ENCODE measurements around the gene PUS10. TPM values are rescaled to one million over a fixed set of nuclear protein-coding genes. Genes with fewer than 3 reads are reported as not detected.

PUS10 gene
- polyA plus RNA-seq, 3 donors = 2.0 to 3.0 (median 2.8) TPM

DNA sequence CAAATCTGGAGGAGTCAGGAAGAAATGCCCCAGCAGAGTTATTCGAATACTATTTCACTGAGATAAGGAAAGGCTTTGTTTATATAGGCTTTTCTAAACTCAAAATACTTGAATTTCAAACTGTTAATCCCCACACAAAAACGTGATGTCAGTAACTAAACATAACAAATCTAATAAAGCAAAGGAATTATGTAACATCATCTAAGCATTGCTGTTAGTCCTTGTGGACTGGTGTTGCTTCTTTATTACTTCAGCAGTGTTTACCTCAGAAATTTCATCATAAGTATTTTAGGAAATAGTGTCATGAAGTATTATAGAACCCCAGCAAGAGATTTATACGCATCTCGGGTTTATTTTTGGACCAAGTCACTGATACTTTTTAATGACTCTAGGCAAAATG is 27.9 kb upstream of the PUS10 start:
- intact Hi-C loops (cut with micrococcal nuclease) = no loop called here
- Mint-ChIP-seq H3K36me3 (peaks cover 24 to 50% of the 10 kb centered on the region in 2 donors), H3K27me3 (ENCODE audit: low read depth in 3 of 3) (peaks cover 0 to 1% (median 0%) of the 10 kb centered on the region in 3 donors), H3K9me3 (no peaks in the 10 kb centered on the region), H3K4me3 (no peak overlapping the region), H3K27ac (peak overlapping the region in 6 of 7 donors; percentile 50 to 75 (median 64)), H3K4me1 (peaks cover 21% of the 10 kb centered on the region)
- no peaks in the 10 kb centered on the region for H4K20me1 ChIP-seq (ENCODE audit: insufficient read depth, low read length)
- H3K9ac ChIP-seq (ENCODE audit: insufficient read depth, low read length, poor library complexity, severe bottlenecking) = no peak overlapping the region
- peaks cover 18 to 26% of the 10 kb centered on the region in 2 donors for H3K4me1 ChIP-seq (ENCODE audit: control insufficient read depth in 1 of 2, insufficient read depth in 2 of 2, low read length in 2 of 2)
- no CpG with 5 or more reads among the region's 4 CpGs for WGBS (ENCODE audit: insufficient coverage)
- peaks cover 29 to 59% of the 10 kb centered on the region in 2 donors for H3K36me3 ChIP-seq (replicated peaks in 1 of 2; ENCODE audit: control insufficient read depth in 1 of 2, insufficient read depth in 2 of 2, low read length in 2 of 2)
- no peaks in the 10 kb centered on the region for H3K27me3 ChIP-seq (ENCODE audit: control insufficient read depth in 2 of 2, insufficient read depth in 2 of 2, low read length in 2 of 2)
- no peak overlapping the region for H3K4me3 ChIP-seq (replicated peaks in 1 of 3; ENCODE audit: low read depth in 2 of 3, low read length in 3 of 3)
- no peak overlapping the region for H3K4me2 ChIP-seq (replicated peaks; ENCODE audit: extremely low read depth, low read length, poor library complexity, severe bottlenecking)
- peak overlapping the region in 1 of 2 donors; percentile 70 for H3K27ac ChIP-seq (ENCODE audit: low read depth in 1 of 2, low read length in 2 of 2)
- DNase-seq = peak in 2 of 3 donors; percentile 12 to 37
- TF ChIP-seq, protein P1, sequence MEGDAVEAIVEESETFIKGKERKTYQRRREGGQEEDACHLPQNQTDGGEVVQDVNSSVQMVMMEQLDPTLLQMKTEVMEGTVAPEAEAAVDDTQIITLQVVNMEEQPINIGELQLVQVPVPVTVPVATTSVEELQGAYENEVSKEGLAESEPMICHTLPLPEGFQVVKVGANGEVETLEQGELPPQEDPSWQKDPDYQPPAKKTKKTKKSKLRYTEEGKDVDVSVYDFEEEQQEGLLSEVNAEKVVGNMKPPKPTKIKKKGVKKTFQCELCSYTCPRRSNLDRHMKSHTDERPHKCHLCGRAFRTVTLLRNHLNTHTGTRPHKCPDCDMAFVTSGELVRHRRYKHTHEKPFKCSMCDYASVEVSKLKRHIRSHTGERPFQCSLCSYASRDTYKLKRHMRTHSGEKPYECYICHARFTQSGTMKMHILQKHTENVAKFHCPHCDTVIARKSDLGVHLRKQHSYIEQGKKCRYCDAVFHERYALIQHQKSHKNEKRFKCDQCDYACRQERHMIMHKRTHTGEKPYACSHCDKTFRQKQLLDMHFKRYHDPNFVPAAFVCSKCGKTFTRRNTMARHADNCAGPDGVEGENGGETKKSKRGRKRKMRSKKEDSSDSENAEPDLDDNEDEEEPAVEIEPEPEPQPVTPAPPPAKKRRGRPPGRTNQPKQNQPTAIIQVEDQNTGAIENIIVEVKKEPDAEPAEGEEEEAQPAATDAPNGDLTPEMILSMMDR (IDR thresholded peaks at IDR 0.05) = no peak
- H3K79me2 ChIP-seq (ENCODE audit: insufficient read depth, low read length) = peaks cover 20% of the 10 kb centered on the region
- no peak overlapping the region for H2AFZ ChIP-seq (ENCODE audit: insufficient read depth, low read depth, low read length, poor library complexity, severe bottlenecking)
- no peaks in the 10 kb centered on the region for H3K9me3 ChIP-seq (replicated peaks in 1 of 2; ENCODE audit: control insufficient read depth in 1 of 2, insufficient read depth in 1 of 2, low read length in 2 of 2)

DNA sequence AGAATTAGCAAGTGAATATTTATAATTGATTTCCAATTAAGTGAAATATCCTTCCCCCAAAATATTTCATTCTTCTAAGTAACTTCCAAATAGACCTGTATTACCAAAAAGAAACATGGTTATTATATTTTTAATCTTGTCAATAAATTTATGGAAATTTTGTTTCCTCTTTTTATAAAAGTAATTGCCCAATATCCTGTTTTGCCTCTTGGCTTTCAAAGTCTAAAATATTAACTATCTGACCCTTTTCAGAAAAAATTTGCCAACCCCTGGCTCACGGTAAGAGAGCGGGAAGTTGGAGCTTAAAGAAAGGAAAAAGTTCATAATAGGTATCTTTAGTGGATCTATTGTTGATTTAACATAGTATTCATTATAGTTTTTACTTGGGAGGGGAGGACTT is 27.2 kb upstream of the PUS10 start:
- H3K27me3 ChIP-seq (ENCODE audit: control insufficient read depth in 2 of 2, insufficient read depth in 2 of 2, low read length in 2 of 2) = no peaks in the 10 kb centered on the region
- intact Hi-C loops (cut with micrococcal nuclease) = no loop called here
- no peak overlapping the region for H3K9ac ChIP-seq (ENCODE audit: insufficient read depth, low read length, poor library complexity, severe bottlenecking)
- H3K9me3 ChIP-seq (replicated peaks in 1 of 2; ENCODE audit: control insufficient read depth in 1 of 2, insufficient read depth in 1 of 2, low read length in 2 of 2) = no peaks in the 10 kb centered on the region
- H3K36me3 ChIP-seq (replicated peaks in 1 of 2; ENCODE audit: control insufficient read depth in 1 of 2, insufficient read depth in 2 of 2, low read length in 2 of 2) = peaks cover 26 to 51% of the 10 kb centered on the region in 2 donors
- H4K20me1 ChIP-seq (ENCODE audit: insufficient read depth, low read length) = no peaks in the 10 kb centered on the region
- H3K79me2 ChIP-seq (ENCODE audit: insufficient read depth, low read length) = peaks cover 20% of the 10 kb centered on the region
- H2AFZ ChIP-seq (ENCODE audit: insufficient read depth, low read depth, low read length, poor library complexity, severe bottlenecking) = no peak overlapping the region
- peak overlapping the region; percentile 25 to 87 (median 69) for H3K27ac Mint-ChIP-seq
- H3K36me3 Mint-ChIP-seq = peaks cover 21 to 42% of the 10 kb centered on the region in 2 donors
- TF ChIP-seq, protein P1 (IDR thresholded peaks at IDR 0.05) = no peak
- peaks cover 0 to 1% (median 0%) of the 10 kb centered on the region in 3 donors for H3K27me3 Mint-ChIP-seq (ENCODE audit: low read depth in 3 of 3)
- H3K9me3 Mint-ChIP-seq = no peaks in the 10 kb centered on the region
- DNase-seq = peak in 2 of 3 donors; percentile 19 to 28
- peak overlapping the region in 1 of 2 donors; percentile 60 for H3K4me3 Mint-ChIP-seq
- peak overlapping the region in 1 of 3 experiments; percentile 18 for H3K4me3 ChIP-seq (replicated peaks in 1 of 3; ENCODE audit: low read depth in 2 of 3, low read length in 3 of 3)
- H3K4me2 ChIP-seq (replicated peaks; ENCODE audit: extremely low read depth, low read length, poor library complexity, severe bottlenecking) = peak overlapping the region; percentile 26
- H3K4me1 ChIP-seq (ENCODE audit: control insufficient read depth in 1 of 2, insufficient read depth in 2 of 2, low read length in 2 of 2) = peaks cover 18 to 26% of the 10 kb centered on the region in 2 donors
- H3K27ac ChIP-seq (ENCODE audit: low read depth in 1 of 2, low read length in 2 of 2) = peak overlapping the region in 1 of 2 donors; percentile 70
- no CpG with 5 or more reads among the region's 2 CpGs for WGBS (ENCODE audit: insufficient coverage)
- H3K4me1 Mint-ChIP-seq = peaks cover 21% of the 10 kb centered on the region

Data from CD14-positive monocyte (primary cell).